NCI-H2196 (cell line): ENCODE results near the gene FAM53B.

Source experiments
- DNase-seq: peaks from one replicate; lab custom pipeline; 2025; ENCODE audit not compliant: unreplicated experiment; lab: John Stamatoyannopoulos, UW

FAM53B gene

DNA sequence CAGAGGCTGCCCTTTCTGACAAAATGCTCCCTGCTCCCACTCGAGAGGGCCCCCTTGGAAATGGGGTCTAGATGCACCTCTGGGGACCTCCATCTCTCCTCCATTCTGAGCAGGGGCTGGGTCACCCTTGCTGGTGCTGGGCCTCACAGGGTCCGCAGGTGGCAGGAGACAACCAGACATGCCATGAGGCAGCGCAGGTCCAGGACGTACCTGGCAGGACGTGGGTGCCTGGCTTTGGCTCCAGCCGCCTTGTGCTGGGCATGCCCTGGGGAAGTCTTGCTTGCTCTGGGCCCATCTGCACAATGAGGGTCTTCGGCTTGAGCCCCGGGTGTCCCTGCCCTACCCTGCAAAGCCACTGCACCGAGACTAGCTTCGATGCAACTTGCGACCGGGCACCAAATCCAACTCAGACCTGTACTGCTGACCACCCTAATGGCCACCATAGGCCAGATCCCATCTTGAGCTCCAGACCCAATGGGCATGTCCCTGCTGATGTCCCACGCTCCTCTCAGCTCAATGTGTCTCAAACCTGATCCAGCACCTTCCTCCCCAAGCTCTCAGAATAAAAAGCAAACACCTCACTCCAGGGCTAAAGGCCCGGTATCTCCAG, 107.0 kb downstream of the FAM53B start:
- DNase-seq: no peak

DNA sequence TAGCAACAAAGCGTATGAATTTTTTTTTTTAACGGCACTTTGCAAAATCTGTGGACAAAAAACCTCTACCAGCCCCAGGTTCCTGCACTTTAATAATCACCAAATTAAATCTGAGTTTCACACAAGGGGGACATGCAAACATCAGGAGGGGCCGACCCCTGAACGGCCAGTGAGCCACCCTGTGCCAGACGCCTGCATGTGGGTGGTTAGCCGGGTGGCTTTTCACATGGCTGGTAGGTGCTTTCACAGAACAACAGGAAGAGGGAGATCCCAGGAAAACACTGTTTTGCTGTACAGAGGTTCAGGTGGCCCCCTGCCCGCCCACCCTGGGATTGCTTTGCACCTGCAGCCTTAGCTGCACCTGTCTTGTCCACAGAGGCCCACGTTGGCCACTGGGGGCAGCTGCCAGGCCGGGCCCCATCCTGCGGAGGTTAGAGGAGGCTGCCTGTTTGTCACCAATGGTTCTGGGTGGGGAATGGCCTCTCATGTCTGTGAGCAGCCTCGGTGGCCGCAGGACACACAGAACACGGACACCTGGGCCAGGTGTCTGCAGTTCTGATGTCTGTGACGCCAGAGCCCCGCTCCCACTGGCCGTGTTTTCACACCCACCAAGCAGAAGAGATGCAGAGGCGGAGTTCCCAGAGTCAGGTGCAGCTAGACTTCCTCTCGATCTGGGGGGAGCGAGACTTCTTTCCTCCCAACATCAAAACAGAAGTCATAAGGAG, 107.7 kb downstream of the FAM53B start:
- DNase-seq: no peak

DNA sequence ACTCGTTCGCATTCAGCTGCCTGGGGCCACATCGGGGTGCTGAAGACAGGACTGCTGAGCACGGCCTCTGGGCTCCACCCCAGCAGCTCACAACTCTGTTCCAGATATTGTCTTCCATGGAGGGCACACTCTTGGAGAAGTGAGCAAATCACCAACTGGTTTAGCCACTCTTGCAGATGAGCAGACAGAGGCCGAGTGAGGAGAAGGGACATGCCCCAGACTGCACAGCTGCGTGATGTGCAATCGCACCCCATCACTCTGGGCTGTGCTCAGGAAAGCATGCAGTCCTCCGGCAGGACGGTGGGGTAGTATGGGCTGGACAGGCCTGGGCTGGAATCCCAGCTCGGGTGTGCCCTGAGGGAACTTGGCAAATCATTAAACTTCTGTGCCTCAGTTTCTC, 111.6 kb downstream of the FAM53B start:
- DNase-seq: no peak

DNA sequence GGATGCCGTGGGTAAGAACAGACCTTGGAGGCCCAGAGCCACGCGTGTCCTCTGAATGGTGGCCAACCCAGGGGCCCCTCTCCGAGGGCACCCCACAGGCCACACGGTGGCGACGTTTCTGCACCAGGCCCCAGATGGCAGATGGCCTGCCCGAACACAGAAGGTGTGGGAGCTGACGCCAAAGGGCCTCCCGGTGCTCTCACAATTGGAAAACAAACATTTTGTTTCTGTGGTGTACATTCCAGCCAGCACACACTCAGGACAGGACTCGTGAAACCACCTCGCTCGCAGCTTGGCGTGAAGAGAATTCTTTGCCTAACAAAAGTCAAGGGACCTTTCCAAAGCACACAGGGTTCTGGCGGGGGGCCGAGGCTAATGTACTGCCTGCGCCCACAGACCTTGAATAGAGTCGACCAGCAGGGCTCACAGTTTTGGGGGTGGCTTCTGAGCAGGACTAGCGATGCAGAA, 112.1 kb downstream of the FAM53B start:
- DNase-seq: peak; percentile 7

DNA sequence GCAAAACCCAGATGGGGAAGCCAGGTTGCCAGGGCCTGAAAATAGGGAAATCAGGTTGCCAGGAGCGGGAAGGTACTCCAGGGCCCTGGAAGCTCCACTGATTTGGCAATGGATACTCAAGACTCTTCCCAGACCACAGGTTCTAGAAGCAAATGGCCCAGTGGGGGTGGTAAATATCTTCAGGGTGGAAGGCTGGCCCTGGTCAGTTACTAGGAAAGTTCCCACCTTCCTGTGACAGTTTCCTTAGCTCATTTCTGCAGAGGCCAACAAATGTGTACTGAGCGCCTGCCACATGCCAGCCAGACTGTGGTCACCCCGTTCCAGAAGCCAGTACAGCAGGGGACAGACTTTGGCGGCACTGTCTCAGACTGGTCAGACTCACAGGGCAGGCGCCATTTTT, 113.6 kb downstream of the FAM53B start:
- no peak for DNase-seq

DNA sequence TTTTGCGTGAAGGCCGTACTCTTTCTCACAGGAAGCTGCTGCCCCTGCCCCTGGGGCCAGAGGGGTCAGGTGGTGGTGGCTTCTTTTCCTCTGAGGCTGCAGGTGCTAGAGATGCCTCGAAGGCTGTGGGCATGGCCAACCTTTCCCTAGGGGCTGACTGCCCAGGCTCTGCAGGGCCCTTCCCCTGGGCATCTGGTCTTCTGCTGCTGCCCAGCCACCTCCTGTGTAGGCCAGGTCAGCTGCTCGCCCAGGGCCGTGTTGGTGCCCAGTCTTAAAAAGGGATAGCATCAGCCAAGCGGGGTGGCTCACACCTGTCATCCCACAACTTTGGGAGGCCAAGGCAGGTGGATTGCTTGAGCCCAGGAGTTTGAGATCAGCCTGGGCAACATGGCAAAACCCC, 114.3 kb downstream of the FAM53B start:
- DNase-seq: no peak

DNA sequence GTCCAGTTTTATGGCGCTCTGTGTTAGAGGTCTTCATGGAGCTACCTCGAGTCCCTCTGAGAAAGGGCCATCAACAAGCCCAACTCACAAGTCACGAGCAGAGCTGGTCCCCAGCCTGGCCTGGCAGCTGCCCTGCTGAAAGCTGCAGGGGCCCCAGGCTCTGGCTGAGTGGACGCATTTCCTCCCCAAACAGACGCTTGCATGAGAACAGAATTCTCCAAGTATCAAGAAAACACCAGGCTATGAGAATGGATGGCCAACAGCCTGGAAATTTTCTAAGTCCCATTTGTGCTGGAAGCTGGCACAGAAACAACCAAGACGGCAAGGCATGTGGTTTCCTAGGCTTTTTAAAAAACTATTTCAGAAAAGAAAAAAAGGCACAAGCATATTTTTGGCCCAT, 114.8 kb downstream of the FAM53B start:
- DNase-seq: no peak

DNA sequence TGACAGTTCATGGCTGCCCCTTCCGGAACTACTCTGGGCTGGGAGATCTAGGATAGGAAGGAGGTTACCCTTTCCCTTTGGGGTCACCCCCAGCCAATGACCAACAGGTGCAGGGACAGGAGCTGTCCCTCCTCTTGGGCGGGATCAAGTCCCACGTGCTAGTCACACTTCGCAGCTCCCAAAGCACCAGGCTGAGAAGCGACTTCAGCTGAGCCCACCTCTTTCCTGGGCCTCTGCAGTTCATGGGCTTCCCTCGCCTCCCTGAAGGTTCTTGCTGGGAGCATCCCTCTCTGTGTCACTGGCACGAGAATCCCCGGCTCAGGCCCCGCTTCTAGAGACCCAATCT, 115.5 kb downstream of the FAM53B start:
- DNase-seq: no peak

DNA sequence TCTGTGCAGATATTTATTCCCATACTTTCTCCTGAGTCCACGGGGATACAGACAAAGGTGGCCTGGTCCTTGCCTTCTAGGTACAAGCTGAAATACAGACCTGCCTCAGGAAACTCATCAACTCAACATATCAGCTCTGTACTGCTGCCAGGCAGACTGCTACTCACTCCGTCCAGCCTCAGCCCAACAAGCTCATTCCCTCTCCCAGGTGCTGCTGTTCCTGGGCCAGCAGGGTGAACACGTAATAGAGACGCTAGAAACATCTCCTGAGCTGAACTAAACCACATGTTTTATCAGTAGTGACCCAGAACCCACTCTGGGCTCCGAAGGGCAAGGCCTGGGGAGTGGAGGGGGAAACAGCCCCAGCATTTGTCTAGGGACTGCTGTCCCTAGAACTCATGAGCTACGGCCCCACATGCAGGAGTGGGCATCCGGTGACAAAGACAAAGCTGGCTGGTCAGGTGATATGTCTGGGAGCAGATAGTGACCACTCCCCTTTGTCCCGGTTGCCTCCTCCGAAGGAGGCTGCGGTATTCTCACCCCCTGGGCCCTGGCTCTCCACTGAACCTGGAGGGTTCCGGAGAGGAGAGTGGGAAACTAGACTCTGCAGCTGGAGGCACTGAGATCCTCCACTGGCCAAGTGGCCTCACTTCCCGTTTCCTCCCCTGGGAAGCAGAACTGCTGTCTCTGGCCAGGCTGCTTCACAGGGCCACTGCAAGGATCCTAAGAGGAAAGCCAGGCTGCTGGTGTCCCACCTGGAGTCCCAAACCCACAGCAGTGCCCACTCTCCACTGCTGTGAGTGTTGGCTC, 116.1 kb downstream of the FAM53B start:
- no peak for DNase-seq

DNA sequence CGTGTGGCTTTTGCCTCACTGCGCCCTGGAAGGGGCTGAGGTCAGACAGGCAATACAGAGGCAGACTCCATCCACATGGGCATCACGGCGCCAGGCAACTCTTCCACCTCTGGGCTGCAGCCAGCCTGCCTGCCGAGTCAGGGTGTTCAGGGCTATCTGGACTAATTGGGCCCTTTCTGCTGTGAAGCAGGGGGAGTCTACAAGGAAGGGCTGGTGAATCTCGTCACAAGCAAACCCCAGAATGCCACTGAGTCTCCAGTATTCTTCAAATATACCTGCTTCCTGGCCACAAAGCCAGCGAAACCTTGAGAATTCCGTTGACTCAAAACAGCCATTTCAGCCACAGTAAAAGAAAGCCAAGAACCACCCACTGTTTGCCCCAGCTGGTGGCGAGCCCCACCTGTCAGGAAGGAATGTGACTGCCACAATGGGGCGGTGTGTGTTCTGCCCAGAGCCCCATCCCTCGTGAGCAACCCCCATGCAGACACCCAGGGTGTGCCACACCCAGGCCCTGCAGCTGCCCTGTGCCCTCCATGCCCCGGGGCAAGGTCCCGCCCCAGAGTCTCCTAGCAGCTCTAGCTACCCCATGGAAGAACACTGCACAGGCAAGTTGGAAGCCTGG, 117.3 kb downstream of the FAM53B start:
- no peak for DNase-seq

DNA sequence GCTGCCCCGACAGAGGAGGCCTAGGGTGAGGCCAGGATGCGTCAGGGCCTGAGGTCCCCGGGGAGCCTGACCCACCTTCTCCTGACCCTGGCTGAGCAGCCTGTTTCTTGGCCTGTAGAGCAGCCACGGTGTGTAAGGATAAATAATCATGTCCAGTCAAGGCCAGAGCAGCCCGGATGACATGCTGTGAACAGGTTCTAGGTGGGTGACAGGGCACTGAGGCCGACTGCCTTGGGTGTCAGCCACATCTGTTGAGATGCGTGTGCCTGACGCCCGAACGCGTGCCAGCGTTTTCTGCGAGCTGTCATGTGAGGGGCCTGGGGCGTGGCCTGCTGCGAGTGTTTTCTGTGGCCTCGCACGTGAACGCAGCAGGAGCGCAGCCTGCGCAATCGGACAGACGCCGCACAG, 118.3 kb downstream of the FAM53B start:
- DNase-seq: no peak

DNA sequence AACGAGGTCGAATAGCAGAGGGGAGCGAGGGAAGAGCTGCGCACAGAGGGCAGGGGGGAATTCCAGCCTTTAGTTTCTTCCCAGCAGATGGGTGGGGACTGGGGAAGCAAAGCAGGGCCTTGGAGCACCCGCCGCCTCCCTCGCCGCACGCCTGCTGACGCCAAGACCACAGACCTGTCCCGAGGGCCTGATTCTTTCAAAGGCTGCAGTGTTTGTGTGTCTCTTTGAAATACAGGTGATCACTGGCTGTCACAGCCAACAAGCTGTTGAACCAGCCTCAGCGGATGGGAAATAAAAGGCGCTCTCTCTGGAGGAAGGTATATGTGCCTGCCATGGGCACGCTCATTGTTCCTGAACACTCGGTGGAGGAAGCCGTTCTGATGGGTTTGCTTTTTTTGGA, 119.3 kb downstream of the FAM53B start:
- no peak for DNase-seq

DNA sequence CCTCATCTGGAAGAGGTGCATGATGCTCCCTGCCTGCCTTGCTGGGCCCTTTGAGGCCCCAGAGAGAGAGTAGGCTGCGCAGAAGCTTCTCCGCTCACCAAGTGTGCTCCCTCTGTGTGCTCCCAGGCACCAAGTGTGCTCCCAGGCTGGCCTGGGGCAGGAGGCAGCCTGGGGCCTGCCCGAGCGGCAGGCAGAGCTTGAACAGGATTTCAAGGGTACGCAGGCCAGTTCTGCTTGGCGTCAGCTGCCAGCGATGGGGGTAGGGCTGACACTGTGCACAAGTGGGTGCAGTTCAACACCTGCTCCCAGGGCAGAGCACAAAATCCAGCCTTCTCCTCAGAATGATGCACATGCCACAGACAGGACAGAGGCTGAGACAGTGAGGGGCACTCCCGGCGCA, 119.7 kb downstream of the FAM53B start:
- DNase-seq: no peak

DNA sequence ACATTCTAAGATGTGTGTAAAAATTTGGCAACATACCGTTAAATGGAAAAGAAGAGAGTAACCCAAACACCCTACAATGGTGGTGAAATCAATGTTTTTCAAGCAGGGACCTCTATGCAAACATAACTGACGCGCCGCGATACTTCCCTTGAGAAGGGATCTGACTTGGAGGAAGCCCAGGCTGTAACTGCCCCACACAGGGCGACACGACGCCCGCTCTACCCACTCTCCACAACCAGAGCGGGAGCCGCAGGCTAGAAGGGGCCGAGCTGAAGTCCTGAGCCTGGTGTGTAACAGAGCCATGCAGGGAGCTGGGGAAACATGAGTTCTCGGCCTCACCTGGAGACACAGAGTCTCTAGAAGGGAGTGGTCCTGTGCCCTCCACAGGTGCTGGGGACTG, 120.2 kb downstream of the FAM53B start:
- DNase-seq: no peak

DNA sequence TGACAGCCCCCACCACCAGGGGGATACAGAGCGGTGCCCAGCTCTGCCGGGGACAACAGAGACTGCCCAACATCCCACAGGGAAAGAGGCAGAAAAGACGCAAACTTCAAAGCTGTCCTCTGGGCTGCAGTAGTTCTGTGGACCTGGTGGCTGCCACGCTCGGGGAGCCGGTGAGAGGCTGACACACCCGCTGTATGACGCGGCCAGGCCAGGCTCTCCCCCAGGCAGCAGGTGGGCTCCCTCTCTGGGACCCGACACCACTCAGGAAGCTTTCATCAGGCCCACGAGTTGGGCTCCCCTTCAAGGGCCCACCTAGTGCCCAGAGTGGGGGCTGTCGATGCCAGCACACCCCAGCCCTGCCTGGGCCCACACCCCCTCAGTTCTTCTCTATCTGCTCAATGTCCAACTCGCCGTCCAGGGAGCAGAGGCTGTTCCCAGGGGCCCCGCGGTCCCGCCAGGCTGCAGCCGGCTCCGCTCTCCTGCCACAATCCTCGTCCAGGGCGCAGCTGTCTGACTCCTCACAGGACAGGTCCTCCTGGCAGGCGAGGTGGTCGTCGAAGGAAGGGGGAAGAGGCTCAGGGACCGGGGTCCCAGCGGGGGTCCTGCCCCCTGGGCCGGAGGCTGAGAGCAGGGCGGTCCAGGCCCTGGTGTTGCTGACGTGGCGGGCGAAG, 121.2 kb downstream of the FAM53B start:
- no peak for DNase-seq

DNA sequence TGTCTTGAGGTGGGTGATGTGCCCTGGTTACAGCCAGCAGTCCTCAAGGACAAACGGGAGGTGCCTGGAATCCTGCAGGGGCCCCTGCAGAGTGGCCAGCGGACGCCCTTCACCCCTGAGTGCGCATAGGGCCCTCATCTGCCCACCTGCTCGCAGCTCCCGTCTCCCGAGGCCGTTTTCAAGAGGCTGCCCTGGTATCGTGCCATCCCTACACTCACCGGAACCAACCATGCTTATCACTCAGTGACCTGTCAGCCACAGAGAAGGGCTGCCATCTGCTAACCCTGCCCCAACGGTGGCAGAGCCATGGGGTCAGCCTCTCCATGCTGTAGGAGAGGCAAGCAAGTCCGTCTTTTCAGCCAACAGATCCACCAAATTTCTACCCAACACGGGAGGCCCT, 122.0 kb downstream of the FAM53B start:
- no peak for DNase-seq

DNA sequence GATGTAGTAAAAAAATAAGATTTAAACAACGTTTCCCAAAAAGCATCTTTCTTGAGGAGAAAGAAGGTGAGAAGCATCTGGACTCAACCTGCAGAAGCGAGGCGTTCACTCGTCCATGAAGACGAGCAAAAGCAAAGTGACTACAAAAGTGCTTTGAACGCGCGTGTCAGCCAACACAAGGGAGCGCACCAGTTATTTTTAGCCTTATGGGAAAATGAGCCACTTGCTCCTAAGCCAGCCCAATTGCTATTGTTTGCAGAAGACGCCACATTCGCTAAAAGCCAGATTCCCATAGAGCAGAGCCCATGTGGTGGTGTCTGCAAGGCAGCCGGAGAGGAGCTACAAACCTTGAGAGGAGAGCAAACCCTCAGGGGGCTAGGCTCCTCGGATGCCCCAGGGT, 122.5 kb downstream of the FAM53B start:
- DNase-seq: no peak

DNA sequence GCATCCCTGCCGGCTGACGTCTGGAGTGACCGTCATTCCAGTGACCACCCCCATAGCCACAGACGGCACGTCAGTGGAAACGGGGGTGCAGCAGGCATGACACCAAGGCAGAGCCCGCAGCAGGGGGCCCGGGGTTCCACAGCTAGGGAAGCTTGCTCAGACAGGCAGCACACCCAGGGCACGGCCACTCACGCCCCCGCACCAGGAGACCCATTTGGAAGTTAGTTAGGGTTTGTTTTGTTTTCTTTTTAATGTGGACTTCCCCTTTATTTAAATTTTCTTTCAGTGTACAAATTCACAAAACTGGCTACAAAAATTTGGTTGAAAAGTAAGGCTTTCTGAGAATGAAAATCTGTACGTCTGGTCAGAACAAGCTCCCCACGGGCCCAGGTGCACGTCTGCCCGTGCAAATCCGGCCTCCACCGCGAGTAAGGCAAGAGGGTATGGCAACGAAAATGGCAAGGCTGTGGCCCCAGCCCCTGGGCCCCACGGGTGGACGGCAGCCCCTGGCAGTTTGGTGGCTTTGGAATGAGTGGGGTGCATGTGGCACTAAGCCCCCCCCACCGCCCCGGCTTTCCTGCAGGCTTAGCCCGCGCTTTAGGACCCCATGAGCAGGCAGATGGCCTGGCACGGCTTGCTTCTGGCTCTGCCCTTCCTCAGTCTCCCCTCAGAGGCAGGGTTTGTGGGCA, 124.2 kb downstream of the FAM53B start:
- DNase-seq: no peak

DNA sequence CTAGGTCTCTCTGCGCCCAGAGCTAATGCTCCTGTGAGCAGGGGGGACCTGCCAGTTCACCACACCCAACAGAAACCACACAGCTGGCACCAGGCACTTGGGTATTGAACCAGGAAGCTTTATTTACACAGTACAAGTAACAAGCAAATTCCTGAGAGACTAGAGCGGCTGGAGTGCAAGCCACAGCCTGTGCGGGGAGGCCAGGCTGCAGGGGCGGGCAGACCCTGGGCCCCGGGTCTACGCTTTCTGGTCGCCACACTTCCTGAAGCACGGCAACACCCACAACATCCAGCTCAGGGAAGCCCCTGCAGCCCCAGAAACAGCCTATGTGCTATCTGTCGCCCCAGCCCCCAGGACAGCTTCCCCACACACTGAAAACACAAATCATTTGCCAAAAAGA, 125.0 kb downstream of the FAM53B start:
- DNase-seq: peak; percentile 7

DNA sequence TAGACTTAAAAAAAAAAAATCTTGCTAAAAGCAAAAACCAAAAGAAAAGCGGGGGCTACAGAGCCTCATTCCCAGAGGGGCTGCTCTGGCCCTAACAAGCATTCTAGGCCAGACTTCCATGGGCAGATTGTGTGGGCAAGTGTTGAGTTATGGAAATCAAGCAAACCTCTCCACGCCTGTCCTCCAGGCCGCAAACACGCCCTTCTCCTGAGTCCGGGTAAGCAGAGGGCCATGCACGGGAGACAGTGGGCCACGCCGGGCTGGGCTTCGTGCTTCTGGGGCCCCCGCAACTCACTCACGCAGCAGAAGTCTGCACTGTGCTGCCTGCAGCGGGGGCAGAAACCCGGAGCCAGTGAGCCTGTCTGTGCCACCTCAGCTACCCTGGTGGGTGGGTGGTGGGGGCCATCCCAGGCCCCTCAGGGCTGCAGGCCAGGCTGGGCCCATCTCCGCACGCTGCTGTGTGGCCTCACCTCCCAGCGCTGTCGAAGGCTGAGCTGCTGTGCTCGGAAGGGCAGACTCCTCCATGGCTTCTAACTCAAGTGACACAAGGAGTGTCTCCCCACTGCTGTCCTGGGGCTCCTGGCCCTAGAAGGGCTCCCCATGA, 125.6 kb downstream of the FAM53B start:
- DNase-seq: no peak
